ENCODE results near the gene MYBPC1. TPM values are rescaled to one million over a fixed set of nuclear protein-coding genes. Genes with fewer than 3 reads are reported as not detected.

Gene MYBPC1
- total and polyA plus RNA-seq, 9 of the 15 experiments (the other 6 are each of a cell fraction or from before 2014, with no cell fraction given): not detected

DNA sequence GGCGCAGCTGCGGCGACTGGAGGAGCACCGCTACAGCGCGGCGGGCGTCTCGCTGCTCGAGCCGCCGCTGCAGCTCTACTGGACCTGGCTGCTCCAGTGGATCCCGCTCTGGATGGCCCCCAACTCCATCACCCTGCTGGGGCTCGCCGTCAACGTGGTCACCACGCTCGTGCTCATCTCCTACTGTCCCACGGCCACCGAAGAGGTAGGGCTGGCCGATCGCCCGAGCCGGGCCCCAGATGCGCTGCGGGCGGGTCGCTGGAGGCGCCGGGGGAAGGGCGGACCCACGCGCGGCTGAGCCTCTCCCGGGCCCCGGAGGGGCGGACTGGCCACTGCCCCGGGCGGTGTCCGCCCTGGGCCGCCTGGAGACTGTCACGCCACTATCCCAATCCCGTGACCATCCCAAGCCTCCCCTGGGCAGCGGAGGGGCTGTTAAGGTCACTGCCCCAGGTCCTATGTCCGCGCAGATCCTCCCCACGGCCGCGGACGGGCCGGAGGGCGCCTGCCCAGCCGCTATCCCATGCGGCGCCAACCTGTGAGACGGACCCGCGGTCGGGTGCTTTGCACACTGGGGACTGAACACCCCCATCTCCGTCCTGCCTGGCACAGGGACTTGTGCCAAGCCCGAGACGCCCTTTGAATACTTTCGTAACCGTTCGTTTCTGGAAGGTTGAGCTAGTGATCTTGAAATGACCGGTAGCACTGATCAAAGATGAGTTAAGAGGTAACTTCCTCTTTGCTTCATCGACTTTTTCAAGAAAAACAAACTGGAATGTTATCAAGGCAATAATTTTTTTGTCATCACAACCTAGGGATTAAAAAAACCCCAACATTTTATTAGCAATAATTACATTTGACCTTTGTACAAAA, 103.4 kb downstream of the MYBPC1 start (continued):
- no peak for TF ChIP-seq ARHGAP35 (IDR thresholded peaks at IDR 0.05; ENCODE audit: partially characterized antibody)
- no peak for TF ChIP-seq COPS2 (conservative IDR thresholded peaks at IDR 0.05)
- TF ChIP-seq NR2F6 (CRISPR knock-in tag; IDR thresholded peaks at IDR 0.05): peak; percentile 21; the same call in 1 of the 2 replicates
- TF ChIP-seq, protein P1, sequence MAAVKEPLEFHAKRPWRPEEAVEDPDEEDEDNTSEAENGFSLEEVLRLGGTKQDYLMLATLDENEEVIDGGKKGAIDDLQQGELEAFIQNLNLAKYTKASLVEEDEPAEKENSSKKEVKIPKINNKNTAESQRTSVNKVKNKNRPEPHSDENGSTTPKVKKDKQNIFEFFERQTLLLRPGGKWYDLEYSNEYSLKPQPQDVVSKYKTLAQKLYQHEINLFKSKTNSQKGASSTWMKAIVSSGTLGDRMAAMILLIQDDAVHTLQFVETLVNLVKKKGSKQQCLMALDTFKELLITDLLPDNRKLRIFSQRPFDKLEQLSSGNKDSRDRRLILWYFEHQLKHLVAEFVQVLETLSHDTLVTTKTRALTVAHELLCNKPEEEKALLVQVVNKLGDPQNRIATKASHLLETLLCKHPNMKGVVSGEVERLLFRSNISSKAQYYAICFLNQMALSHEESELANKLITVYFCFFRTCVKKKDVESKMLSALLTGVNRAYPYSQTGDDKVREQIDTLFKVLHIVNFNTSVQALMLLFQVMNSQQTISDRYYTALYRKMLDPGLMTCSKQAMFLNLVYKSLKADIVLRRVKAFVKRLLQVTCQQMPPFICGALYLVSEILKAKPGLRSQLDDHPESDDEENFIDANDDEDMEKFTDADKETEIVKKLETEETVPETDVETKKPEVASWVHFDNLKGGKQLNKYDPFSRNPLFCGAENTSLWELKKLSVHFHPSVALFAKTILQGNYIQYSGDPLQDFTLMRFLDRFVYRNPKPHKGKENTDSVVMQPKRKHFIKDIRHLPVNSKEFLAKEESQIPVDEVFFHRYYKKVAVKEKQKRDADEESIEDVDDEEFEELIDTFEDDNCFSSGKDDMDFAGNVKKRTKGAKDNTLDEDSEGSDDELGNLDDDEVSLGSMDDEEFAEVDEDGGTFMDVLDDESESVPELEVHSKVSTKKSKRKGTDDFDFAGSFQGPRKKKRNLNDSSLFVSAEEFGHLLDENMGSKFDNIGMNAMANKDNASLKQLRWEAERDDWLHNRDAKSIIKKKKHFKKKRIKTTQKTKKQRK (IDR thresholded peaks at IDR 0.05; ENCODE audit: borderline replicate concordance, low read depth, low read length): no peak
- no peak for TF ChIP-seq MCM5 (IDR thresholded peaks at IDR 0.05; ENCODE audit: low read depth)
- peak; percentile 31; the same call in 1 of the 2 replicates for TF ChIP-seq ARID1B (IDR thresholded peaks at IDR 0.05)
- 0 out of 2 replicates have a peak, but pooled peaks have one; percentile 74 for TF ChIP-seq NR1H2 (CRISPR knock-in tag; IDR thresholded peaks at IDR 0.05)
- TF ChIP-seq ARID4B (CRISPR knock-in tag; IDR thresholded peaks at IDR 0.05): peak; percentile 15; the same call in 1 of the 2 replicates
- TF ChIP-seq ZNF239 (CRISPR knock-in tag; IDR thresholded peaks at IDR 0.05): no peak
- TF ChIP-seq POLR3G (IDR thresholded peaks at IDR 0.05; ENCODE audit: extremely low read depth, insufficient read length, insufficient replicate concordance): no peak
- no peak for TF ChIP-seq XRCC4 (IDR thresholded peaks at IDR 0.05; ENCODE audit: extremely low read depth, insufficient read depth, insufficient read length)
- TF ChIP-seq NR4A1 (CRISPR knock-in tag; IDR thresholded peaks at IDR 0.05): no peak
- no peak for TF ChIP-seq NR4A1 (tag; IDR thresholded peaks at IDR 0.05)
- TF ChIP-seq HDAC3 (IDR thresholded peaks at IDR 0.05; ENCODE audit: borderline replicate concordance, partially characterized antibody): no peak
- peak; percentile 23; the same call in 1 of the 2 replicates for TF ChIP-seq NR3C1 (CRISPR knock-in tag; IDR thresholded peaks at IDR 0.05)
- TF ChIP-seq, protein P2, sequence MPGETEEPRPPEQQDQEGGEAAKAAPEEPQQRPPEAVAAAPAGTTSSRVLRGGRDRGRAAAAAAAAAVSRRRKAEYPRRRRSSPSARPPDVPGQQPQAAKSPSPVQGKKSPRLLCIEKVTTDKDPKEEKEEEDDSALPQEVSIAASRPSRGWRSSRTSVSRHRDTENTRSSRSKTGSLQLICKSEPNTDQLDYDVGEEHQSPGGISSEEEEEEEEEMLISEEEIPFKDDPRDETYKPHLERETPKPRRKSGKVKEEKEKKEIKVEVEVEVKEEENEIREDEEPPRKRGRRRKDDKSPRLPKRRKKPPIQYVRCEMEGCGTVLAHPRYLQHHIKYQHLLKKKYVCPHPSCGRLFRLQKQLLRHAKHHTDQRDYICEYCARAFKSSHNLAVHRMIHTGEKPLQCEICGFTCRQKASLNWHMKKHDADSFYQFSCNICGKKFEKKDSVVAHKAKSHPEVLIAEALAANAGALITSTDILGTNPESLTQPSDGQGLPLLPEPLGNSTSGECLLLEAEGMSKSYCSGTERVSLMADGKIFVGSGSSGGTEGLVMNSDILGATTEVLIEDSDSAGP (CRISPR knock-in tag; IDR thresholded peaks at IDR 0.05): no peak
- no peak for TF ChIP-seq HSF4 (CRISPR knock-in tag; IDR thresholded peaks at IDR 0.05; ENCODE audit: borderline replicate concordance)
- no peak for TF ChIP-seq NFE2 (IDR thresholded peaks at IDR 0.05; ENCODE audit: low read depth)

All from K562 (cell line).